Measurements from ENCODE around the gene LYPD4.
"Not testable (repeated sequence)": the region's sequence is repeated elsewhere in the genome, so short reads cannot be mapped to it uniquely, and the experiment has no call there.

Gene LYPD4

GRCh38 chr19:41844601-41845000 is at the start of gene LYPD4:
LYPD4 (minus strand) TSS chr19:41844683; CDS start chr19:41839285, 5,398 bp downstream.
- no peak for DNase-seq (ENCODE audit: low spot score)

GRCh38 chr19:41893899-41894298 is 49.4 kb upstream of the LYPD4 start:
- DNase-seq (ENCODE audit: low spot score), result no peak

GRCh38 chr19:41892173-41892902 is 47.9 kb upstream of the LYPD4 start:
- DNase-seq (ENCODE audit: low spot score), result no peak

- DNase-seq (ENCODE audit: low spot score), result no peak
Observed at GRCh38 chr19:41890936-41891335, 46.5 kb upstream of the LYPD4 start.

- no peak for DNase-seq (ENCODE audit: low spot score)
Observed at GRCh38 chr19:41889896-41890295, 45.4 kb upstream of the LYPD4 start.

GRCh38 chr19:41888926-41889325 is 44.4 kb upstream of the LYPD4 start:
- DNase-seq (ENCODE audit: low spot score), result no peak

GRCh38 chr19:41887711-41888382 is 43.4 kb upstream of the LYPD4 start:
- no peak for DNase-seq (ENCODE audit: low spot score)

- no peak for DNase-seq (ENCODE audit: low spot score)
Observed at GRCh38 chr19:41886761-41887710, 42.6 kb upstream of the LYPD4 start.

- peak; percentile 99 for DNase-seq (ENCODE audit: low spot score)
Observed at GRCh38 chr19:41883821-41884733, 39.6 kb upstream of the LYPD4 start.

- no peak for DNase-seq (ENCODE audit: low spot score)
Observed at GRCh38 chr19:41883463-41883820, 39.0 kb upstream of the LYPD4 start.

- DNase-seq (ENCODE audit: low spot score), result peak; percentile 53
Observed at GRCh38 chr19:41882568-41883462, 38.3 kb upstream of the LYPD4 start, which contains the start of gene ARHGEF1. ARHGEF1 (plus strand) TSS chr19:41883184; CDS start chr19:41888083, 4,899 bp downstream.

- no peak for DNase-seq (ENCODE audit: low spot score)
Observed at GRCh38 chr19:41880329-41880708, 35.8 kb upstream of the LYPD4 start.

- DNase-seq (ENCODE audit: low spot score), result no peak
Observed at GRCh38 chr19:41879670-41880328, 35.3 kb upstream of the LYPD4 start.

GRCh38 chr19:41879080-41879479 is 34.6 kb upstream of the LYPD4 start:
- no peak for DNase-seq (ENCODE audit: low spot score)

- no peak for DNase-seq (ENCODE audit: low spot score)
Observed at GRCh38 chr19:41877916-41878905, 33.7 kb upstream of the LYPD4 start.

GRCh38 chr19:41876847-41877832 is 32.7 kb upstream of the LYPD4 start, which contains the start of gene CD79A:
CD79A (plus strand) TSS chr19:41877279; CDS start chr19:41877305, 26 bp downstream.
- DNase-seq (ENCODE audit: low spot score), result no peak

GRCh38 chr19:41875973-41876372 is 31.5 kb upstream of the LYPD4 start:
- DNase-seq (ENCODE audit: low spot score), result not testable (repeated sequence)
